HepG2 (cell line): Measurements from ENCODE around the gene PDSS2. TPM values are rescaled to one million over a fixed set of nuclear protein-coding genes. Genes with fewer than 3 reads are reported as not detected.
A peak's percentile ranks its signal among the peaks of the same experiment; 100 is the strongest.

ENCODE experiments used
- AGO2 ChIP-seq: fragments of 200-400 bp; formaldehyde crosslinking; optimal IDR thresholded peaks from 2 replicates; pipeline ENCODE3; 2017; ENCODE audit warnings: mild to moderate bottlenecking, low read depth, low read length, moderate library complexity
- CEBPZ ChIP-seq: IDR thresholded peaks from 2 replicates; pipeline ENCODE4 v1.6.1; 2012; ENCODE audit warnings: low read length, improper control_type of control experiment
- DZIP1 ChIP-seq: sonication (generic); formaldehyde crosslinking; IDR thresholded peaks from 2 replicates; pipeline ENCODE4 v1.5.0; 2020; ENCODE audit warnings: mild to moderate bottlenecking, missing genetic modification reagents
- FOXA3 ChIP-seq: IDR thresholded peaks from 2 replicates; pipeline ENCODE4 v1.6.1; 2016; ENCODE audit warnings: missing genetic modification reagents, missing compliant biosample characterization
- HMGXB3 ChIP-seq: sonication (generic); formaldehyde crosslinking; IDR thresholded peaks from 2 replicates; pipeline ENCODE4 v1.4.0; 2020; ENCODE audit warnings: missing genetic modification reagents, borderline replicate concordance
- HOXA5 ChIP-seq: sonication (generic); formaldehyde crosslinking; IDR thresholded peaks from 2 replicates; pipeline ENCODE4 v1.4.0; 2020; ENCODE audit warnings: missing genetic modification reagents
- KDM4B ChIP-seq: sonication (generic); formaldehyde crosslinking; IDR thresholded peaks from 2 replicates; pipeline ENCODE4 v1.4.0; 2020; ENCODE audit warnings: missing genetic modification reagents
- MATR3 ChIP-seq: sonication (generic); formaldehyde crosslinking; IDR thresholded peaks from 2 replicates; pipeline ENCODE4 v1.4.0; 2020; ENCODE audit warnings: missing genetic modification reagents
- MED1 ChIP-seq: sonication (generic); formaldehyde crosslinking; IDR thresholded peaks from 2 replicates; pipeline ENCODE4 v1.4.0; 2020; ENCODE audit warnings: missing genetic modification reagents
- NPAS2 ChIP-seq: sonication (generic); formaldehyde crosslinking; IDR thresholded peaks from 2 replicates; pipeline ENCODE4 v1.8.0; 2022; ENCODE audit warnings: mild to moderate bottlenecking, missing genetic modification reagents, borderline replicate concordance
- ZBTB39 ChIP-seq: sonication (generic); formaldehyde crosslinking; IDR thresholded peaks from 2 replicates; pipeline ENCODE4 v1.5.0; 2020; ENCODE audit warnings: missing genetic modification reagents
- ZFP36 ChIP-seq: fragments of 150-350 bp; IDR thresholded peaks from 2 replicates; pipeline ENCODE4 v1.6.1; 2018; ENCODE audit warnings: borderline replicate concordance, low read length, low read depth; ENCODE audit not compliant: partially characterized antibody
- ZNF724P ChIP-seq: sonication (generic); formaldehyde crosslinking; IDR thresholded peaks from 2 replicates; pipeline ENCODE4 v1.8.0; 2022; ENCODE audit warnings: missing genetic modification reagents, borderline replicate concordance
- ZNF740 ChIP-seq: sonication (generic); formaldehyde crosslinking; IDR thresholded peaks from 2 replicates; pipeline ENCODE4 v1.4.0; 2020; ENCODE audit warnings: missing genetic modification reagents
- ZNF761 ChIP-seq: sonication (generic); formaldehyde crosslinking; conservative IDR thresholded peaks from 2 replicates; pipeline ENCODE4 v1.4.0; 2020; ENCODE audit warnings: mild to moderate bottlenecking, missing genetic modification reagents
- ZSCAN21 ChIP-seq: sonication (generic); formaldehyde crosslinking; IDR thresholded peaks from 2 replicates; pipeline ENCODE4 v1.8.0; 2022; ENCODE audit warnings: mild to moderate bottlenecking, missing genetic modification reagents, moderate library complexity, borderline replicate concordance
- polyA plus RNA-seq, 8 experiments: library from polyadenylated mRNA; depleted of rRNA in 3 of 8; stranded (reverse) in 7 of 8; unstranded in 1 of 8; fragments of >200 nt; fragmentation: Illumina TruSeq in 4 of 8; extraction: Trizol in 4 of 8; gene quantifications; 2 replicates each; pipeline versions ENCODE4 v1.2.1 to v1.2.3, GENCODE V29; 2011 to 2016; ENCODE audit warnings: low read depth in 4 of 8, missing spikeins in 1 of 8, mixed read lengths in 1 of 8; ENCODE audit not compliant: insufficient read depth in 1 of 8
- total RNA-seq, 5 experiments: library from RNA; depleted of rRNA; stranded (reverse); fragments of >200 nt; fragmentation: Illumina TruSeq; extraction: Trizol; gene quantifications; 2 replicates each; pipeline ENCODE4 v1.2.3, GENCODE V29; 2016; ENCODE audit warnings: low read depth in 1 of 5

PDSS2 gene
- total and polyA plus RNA-seq, 2 of the 13 experiments (the other 11 are each of a cell fraction or from before 2014, with no cell fraction given): 16.2 to 17.0 TPM

- TF ChIP-seq DZIP1 (CRISPR knock-in tag): 0 out of 2 replicates have a peak, but pooled peaks have one; percentile 38
- no peak for TF ChIP-seq ZBTB39
- no peak for TF ChIP-seq ZNF761
- no peak for TF ChIP-seq ZNF740
- peak; percentile 95 for TF ChIP-seq AGO2
- no peak for TF ChIP-seq NPAS2 (CRISPR knock-in tag)
- no peak for TF ChIP-seq KDM4B
- no peak for TF ChIP-seq MATR3
- no peak for TF ChIP-seq ZSCAN21 (CRISPR knock-in tag)
- TF ChIP-seq HMGXB3 (CRISPR knock-in tag): no peak
- no peak for TF ChIP-seq ZFP36
- TF ChIP-seq ZNF724P: no peak
- TF ChIP-seq CEBPZ: no peak
- 0 out of 2 replicates have a peak, but pooled peaks have one; percentile 40 for TF ChIP-seq HOXA5 (CRISPR knock-in tag)
- TF ChIP-seq MED1 (CRISPR knock-in tag): peak; percentile 33; the same call in 1 of the 2 replicates
- TF ChIP-seq FOXA3 (CRISPR knock-in tag): peak; percentile 24; the same call in 1 of the 2 replicates
These were observed 343.6 kb downstream of the PDSS2 start (continued) for GRCh38 chr6:107115695-107116327.
